HS-5 (cell line): ENCODE measurements around the gene ZMYND8.

Experiments
- DNase-seq: peaks from one replicate; pipeline ENCODE4 v3.0.0-alpha.2; 2012; ENCODE audit warnings: low read depth

ZMYND8 gene

DNA sequence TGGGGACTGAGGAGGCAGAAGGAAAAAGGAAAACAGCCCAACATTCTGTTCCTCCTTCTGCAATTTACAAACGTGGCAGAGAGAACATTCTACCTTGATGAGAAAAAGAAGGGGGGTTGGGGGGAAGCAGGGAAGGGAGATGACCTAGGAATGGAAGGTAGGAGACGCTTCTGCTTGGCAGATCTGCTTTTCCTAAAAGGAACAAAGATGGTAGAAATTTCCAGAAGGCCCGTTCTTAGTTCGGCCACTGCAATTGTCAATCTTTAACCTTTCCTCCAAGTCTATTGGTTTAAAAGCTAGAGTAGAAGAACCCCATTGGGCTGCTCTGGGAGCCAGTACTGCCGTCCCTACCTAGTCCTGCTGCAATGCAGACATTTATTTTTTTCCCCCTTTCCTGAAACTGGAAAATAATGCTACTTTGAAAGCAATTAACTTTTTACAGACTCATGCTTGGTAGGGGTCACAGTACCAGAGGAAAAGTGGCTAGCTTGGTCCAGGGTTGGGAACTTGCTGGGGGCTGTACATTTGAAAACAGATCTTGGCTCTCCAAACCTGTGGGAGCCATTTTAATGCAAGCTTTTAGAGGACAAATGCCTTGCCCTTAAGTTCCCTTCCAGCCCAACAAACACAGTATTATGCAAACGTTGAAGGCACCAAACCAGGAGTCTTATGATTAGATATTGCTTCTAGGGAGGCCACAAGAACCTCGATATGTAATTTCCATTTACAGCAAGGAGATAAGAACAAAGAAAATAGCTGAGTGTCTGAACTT, 2.6 kb downstream of the ZMYND8 start:
- no peak for DNase-seq

- no peak for DNase-seq
Observed at GRCh38 chr20:47353239-47353691, 3.2 kb downstream of the ZMYND8 start.

DNA sequence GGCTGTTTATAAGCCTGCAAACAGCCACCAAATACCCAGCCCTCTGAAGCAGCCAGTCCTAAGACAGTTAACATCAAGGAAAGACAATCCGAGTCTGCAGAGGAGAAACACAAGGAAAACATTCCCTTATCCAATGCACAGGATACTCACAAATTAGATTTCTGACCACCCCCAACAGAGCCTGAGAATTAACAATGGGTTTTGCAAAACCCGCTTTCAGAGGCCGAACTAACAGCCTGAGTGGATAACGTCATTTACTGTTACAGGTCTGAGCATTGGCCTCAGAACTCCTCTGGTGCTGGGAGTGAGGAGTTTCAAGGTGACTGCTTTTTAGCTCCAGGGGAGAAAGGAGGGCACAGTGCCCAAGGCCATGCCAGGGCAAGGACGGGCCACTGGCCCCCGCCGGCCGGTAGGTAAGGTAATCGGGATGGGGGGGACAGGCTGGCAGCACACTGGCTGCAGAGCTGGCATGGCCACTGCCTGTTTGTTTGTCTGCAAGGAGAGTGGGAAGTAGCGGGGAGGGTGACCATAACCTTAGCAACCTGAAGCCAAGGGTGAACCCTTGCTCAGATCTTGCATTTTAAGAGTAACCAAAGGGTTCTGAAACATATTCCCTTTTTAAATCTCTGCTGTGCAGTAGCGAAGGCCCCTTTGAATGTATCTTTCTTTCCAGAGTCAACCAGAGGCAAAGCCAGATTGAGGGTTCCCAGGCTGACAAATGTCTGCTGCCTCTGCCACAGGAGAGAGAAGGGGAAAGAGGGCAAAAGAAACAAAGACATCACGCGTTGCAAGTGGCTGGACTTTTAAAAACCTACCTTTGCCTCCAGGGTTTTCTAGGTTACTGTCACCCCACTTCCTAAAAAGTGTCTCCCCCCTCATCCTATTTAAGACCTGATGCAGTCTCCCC, 3.9 kb downstream of the ZMYND8 start:
- no peak for DNase-seq

DNA sequence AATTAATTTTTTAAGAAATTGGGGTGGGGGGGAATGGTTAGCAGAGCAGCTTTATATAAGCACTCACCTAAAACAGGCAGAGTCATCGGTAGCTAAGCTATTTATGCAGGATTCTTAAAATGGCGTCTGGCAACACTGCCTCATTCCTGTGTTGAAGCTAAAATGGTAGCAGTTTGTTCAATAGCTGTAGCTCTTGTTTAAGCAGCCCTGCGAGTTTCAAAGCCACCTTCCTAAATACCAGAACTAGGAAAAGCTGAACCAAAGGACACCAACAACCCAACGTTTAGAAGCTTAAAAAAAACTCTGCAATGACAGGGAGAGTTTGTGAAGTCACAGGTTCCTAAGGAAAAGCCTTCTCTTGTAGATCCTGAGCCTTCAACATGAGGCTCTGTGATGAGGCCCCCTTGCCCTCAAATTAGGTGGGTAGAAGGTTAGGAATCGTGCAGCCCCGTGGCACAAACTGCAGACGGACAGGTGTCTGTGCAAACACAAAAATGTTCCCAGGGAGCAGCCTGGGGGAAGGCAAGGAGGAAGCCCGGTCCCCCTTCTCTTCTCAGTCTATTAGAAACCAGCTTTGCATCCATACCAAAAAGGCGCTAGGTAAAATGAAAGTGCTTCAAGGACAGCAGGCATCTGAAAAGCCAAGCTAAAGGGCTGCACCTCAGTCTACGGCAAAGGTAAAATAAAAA, 4.7 kb downstream of the ZMYND8 start:
- no peak for DNase-seq

GRCh38 chr20:47350691-47351545, 5.6 kb downstream of the ZMYND8 start:
- DNase-seq, result no peak

DNA sequence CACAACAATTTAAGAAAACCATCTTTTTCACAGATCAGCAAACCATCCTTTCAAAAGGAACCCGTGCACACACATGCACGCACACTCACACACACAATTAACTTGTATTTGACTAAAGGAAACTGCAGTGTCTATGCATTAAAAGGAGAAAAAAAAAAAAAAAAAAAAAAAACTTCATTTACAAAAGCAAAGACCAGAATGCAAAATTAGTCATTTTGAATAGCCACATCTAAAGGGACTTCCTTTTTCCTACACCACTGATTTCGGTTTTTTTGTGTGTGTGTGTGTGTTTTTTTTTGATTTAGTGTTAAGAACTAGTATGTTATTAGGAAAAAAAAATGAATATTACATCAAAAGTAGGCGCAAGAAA, 6.3 kb downstream of the ZMYND8 start:
- DNase-seq, result no peak

- no peak for DNase-seq
Observed at GRCh38 chr20:47349365-47350180, 6.9 kb downstream of the ZMYND8 start.

GRCh38 chr20:47348539-47349142, 7.9 kb downstream of the ZMYND8 start:
- no peak for DNase-seq

- no peak for DNase-seq
Observed at GRCh38 chr20:47347661-47348435, 8.7 kb downstream of the ZMYND8 start.

- DNase-seq, result no peak
Observed at GRCh38 chr20:47346172-47346571, 10.3 kb downstream of the ZMYND8 start.

DNA sequence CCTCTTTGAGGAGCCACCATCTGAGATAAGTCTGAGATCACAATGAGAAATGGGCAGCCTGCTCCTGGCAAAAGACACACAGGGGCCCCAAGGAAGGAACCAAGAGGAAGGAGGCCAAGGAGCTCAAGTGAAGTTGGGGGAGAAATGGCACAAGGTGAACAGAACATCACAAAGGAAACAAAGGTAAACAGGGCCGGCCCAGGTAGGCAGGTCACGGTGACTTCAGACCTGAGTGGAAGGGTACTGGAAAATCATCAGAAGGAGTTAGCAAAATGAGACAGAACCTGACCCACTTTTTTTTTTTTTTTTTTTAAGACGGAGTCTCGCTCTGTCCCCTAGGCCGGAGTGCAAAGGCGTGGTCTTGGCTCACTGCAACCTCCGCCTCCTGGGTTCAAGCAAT, 11.3 kb downstream of the ZMYND8 start:
- DNase-seq, result no peak

- no peak for DNase-seq
Observed at GRCh38 chr20:47343007-47343472, 13.5 kb downstream of the ZMYND8 start.

- no peak for DNase-seq
Observed at GRCh38 chr20:47338131-47338628, 18.3 kb downstream of the ZMYND8 start.

GRCh38 chr20:47337413-47337812, 19.1 kb downstream of the ZMYND8 start:
- DNase-seq, result no peak

- no peak for DNase-seq
Observed at GRCh38 chr20:47336129-47336754, 20.3 kb downstream of the ZMYND8 start.

DNA sequence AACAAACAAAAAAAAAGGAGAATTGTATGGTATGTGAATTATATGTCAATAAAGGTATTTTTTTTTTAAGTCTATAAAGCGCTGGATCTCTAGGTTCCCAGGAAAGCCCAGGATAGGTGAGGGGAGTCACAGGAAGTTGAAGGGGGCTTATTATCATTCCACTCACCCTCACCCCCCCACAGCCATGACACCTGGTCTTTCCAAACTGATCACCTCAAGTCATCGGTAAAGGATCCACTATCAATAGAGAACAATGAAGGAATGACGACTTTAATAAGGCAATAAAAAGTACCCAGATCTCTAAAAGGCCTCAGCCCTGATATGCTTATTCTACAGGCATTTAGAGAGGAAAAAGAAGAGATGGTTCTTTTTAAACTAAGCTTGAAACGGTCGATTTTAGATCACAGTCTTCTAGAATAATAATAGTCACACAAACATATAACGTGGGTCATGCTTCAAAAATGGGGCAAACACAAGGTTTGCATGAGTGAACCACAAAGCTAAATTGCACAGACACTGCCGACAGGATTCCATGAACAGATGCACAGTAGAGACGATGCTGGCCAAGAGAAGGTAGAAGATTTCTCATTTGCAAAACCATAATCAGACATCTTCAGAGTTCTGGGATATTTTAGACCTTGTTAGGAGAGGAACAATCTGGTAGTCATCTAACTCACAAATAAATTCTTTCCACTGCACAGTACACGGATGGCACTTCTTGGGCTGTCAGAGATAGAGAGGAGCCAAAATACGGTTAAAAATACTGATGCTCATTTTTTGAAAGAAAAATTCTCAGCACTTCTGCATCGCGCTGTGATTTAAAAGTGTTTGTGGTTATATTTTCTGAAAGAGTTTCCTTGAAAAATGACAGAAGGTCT, 21.0 kb downstream of the ZMYND8 start:
- no peak for DNase-seq

DNA sequence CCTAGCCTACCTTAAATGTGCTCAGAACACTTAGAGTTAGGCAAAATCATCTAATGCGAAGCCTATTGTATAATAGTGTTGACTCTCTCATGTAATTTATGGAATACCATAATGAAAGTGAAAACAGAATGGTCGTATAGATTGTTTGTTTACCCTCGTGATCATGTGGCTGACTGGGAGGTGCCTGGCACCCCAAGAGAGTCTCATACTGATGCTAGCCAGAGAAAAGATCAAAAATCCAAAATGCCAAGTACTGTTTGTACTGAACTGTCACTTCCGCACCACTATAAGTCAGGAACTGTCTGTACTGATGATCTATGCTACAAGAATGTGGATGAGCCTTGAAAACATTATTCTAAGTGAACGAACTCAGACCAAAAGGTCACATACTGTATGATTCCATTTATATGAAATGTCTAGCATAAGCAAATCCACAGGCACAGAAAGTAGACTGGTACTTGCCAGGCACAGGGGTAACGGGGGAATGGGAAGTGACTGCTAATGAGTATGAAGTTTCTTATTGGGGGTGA, 22.4 kb downstream of the ZMYND8 start:
- DNase-seq, result peak; percentile 100
